ENCODE data around the gene TMEM87B.
A peak's percentile ranks its signal among the peaks of the same experiment; 100 is the strongest.

- no peak for TF ChIP-seq POLR2A (IDR thresholded peaks at IDR 0.05; ENCODE audit: borderline replicate concordance, extremely low read depth, insufficient read depth, insufficient read length)
- TF ChIP-seq EZH2 (IDR thresholded peaks at IDR 0.05) = no peak
- peak; percentile 6 to 34 (median 33); a peak in 4 of 6 replicates for TF ChIP-seq CTCF (IDR thresholded peaks at IDR 0.05 in 2 of 3, conservative IDR thresholded peaks at IDR 0.05 in 1 of 3; ENCODE audit: borderline replicate concordance in 1 of 3, insufficient read depth in 1 of 3, low read depth in 2 of 3, low read length in 2 of 3)
- no peak for TF ChIP-seq ELF1 (IDR thresholded peaks at IDR 0.05; ENCODE audit: borderline replicate concordance, low read depth)
- TF ChIP-seq REST (IDR thresholded peaks at IDR 0.05; ENCODE audit: low read depth) = no peak
- TF ChIP-seq POLR2AphosphoS5 (IDR thresholded peaks at IDR 0.05; ENCODE audit: low read depth, low read length) = no peak
Observed at GRCh38 chr2:112020561-112020960, 34.5 kb upstream of the TMEM87B start.

Data from HCT116 (cell line).